Transverse colon (tissue), 3 donors: ENCODE measurements around the gene OBSCN.

Source experiments
- CTCF ChIP-seq, 5 experiments: fragments of 200-600 bp in 3 of 5; fragments of 450-650 bp in 2 of 5; sonication (generic) in 3 of 5; IDR thresholded peaks; 1 replicate in 2 of 5; 2 replicates in 3 of 5; pipeline ENCODE4 v1.5.1; 2016 to 2017; ENCODE audit warnings: antibody characterized with exemption in 5 of 5, inconsistent platforms in 3 of 5, mild to moderate bottlenecking in 2 of 5, moderate library complexity in 1 of 5
- EP300 ChIP-seq: sonication (generic); formaldehyde crosslinking; IDR thresholded peaks from one replicate; pipeline ENCODE4 v1.6.1; 2017; ENCODE audit warnings: antibody characterized with exemption, low read depth
- POLR2A ChIP-seq: fragments of 450-650 bp; IDR thresholded peaks from one replicate; pipeline ENCODE4 v1.6.1; 2016; ENCODE audit warnings: antibody characterized with exemption, mild to moderate bottlenecking, moderate library complexity

GRCh38 chr1:228204958-228205357, 2.9 kb upstream of the OBSCN start:
- no peak for TF ChIP-seq CTCF (IDR thresholded peaks at IDR 0.05)
- TF ChIP-seq EP300: no peak
- TF ChIP-seq POLR2A: no peak
